Measurements from ENCODE around the gene CHRM2.

DNA sequence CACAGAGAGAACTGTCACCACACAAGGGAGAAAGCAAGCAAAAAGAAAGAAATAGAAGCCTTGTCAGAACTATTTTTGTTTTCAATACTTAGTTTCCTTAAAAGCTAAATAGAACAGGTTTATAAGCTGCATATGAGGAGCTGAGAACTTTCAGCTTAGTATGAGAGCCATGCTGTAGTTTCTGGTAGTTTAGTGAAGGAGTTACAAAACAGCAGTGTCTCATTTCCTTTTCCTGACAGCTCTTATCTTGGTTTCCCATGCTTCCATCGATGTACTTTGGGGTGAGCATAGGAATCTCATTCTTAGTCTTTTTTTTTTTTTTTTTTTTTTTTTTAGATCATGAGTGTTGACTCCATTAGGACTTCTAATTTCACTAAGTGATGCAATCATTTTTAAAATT lies 8.6 kb upstream of the CHRM2 start:
- TF ChIP-seq, protein P1, sequence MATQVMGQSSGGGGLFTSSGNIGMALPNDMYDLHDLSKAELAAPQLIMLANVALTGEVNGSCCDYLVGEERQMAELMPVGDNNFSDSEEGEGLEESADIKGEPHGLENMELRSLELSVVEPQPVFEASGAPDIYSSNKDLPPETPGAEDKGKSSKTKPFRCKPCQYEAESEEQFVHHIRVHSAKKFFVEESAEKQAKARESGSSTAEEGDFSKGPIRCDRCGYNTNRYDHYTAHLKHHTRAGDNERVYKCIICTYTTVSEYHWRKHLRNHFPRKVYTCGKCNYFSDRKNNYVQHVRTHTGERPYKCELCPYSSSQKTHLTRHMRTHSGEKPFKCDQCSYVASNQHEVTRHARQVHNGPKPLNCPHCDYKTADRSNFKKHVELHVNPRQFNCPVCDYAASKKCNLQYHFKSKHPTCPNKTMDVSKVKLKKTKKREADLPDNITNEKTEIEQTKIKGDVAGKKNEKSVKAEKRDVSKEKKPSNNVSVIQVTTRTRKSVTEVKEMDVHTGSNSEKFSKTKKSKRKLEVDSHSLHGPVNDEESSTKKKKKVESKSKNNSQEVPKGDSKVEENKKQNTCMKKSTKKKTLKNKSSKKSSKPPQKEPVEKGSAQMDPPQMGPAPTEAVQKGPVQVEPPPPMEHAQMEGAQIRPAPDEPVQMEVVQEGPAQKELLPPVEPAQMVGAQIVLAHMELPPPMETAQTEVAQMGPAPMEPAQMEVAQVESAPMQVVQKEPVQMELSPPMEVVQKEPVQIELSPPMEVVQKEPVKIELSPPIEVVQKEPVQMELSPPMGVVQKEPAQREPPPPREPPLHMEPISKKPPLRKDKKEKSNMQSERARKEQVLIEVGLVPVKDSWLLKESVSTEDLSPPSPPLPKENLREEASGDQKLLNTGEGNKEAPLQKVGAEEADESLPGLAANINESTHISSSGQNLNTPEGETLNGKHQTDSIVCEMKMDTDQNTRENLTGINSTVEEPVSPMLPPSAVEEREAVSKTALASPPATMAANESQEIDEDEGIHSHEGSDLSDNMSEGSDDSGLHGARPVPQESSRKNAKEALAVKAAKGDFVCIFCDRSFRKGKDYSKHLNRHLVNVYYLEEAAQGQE (IDR thresholded peaks at IDR 0.05; ENCODE audit: low read depth) = no peak
- TF ChIP-seq, protein P2, sequence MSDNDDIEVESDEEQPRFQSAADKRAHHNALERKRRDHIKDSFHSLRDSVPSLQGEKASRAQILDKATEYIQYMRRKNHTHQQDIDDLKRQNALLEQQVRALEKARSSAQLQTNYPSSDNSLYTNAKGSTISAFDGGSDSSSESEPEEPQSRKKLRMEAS (IDR thresholded peaks at IDR 0.05) = no peak
- TF ChIP-seq EGR1 (IDR thresholded peaks at IDR 0.05) = no peak
- no peak for TF ChIP-seq EP300 (IDR thresholded peaks at IDR 0.05; ENCODE audit: borderline replicate concordance)
- TF ChIP-seq, protein P3, sequence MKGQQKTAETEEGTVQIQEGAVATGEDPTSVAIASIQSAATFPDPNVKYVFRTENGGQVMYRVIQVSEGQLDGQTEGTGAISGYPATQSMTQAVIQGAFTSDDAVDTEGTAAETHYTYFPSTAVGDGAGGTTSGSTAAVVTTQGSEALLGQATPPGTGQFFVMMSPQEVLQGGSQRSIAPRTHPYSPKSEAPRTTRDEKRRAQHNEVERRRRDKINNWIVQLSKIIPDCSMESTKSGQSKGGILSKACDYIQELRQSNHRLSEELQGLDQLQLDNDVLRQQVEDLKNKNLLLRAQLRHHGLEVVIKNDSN (IDR thresholded peaks at IDR 0.05) = no peak
- TF ChIP-seq CEBPB (IDR thresholded peaks at IDR 0.05) = no peak
- TF ChIP-seq RAD21 (IDR thresholded peaks at IDR 0.05; ENCODE audit: low read depth) = no peak
- TF ChIP-seq NFIC (IDR thresholded peaks at IDR 0.05) = no peak
- TF ChIP-seq YY1 (IDR thresholded peaks at IDR 0.05; ENCODE audit: low read depth) = no peak

Measured in Ishikawa (cell line).